Activated CD8-positive, alpha-beta memory T cell treated with anti-CD3 and anti-CD28 coated beads, Interleukin-2, amount 10 ng/mL, durations not matched to agents 7 days and 5 days (primary cell): ENCODE data around the gene ALDH16A1. TPM values are rescaled to one million over a fixed set of nuclear protein-coding genes. Genes with fewer than 3 reads are reported as not detected.

Experiments used
- ATAC-seq: fragments of 150-1000 bp; cut with Tn5 transposase; one replicate; pipeline ENCODE4 v1.10.0; 2021; ENCODE audit warnings: moderate library complexity
- CTCF ChIA-PET: fragments of 350-600 bp; sonication (Branson Sonifier 250); formaldehyde crosslinking; loops from one replicate; lab custom pipeline; 2021; ENCODE audit warnings: antibody characterized with exemption; lab: Charles Lee
- DNase-seq: peaks from one replicate; pipeline ENCODE4 v3.0.0-alpha.2; 2020
- H3K27ac Mint-ChIP-seq: one replicate; pipeline ENCODE4 v1.8.0; 2021; ENCODE audit warnings: mild to moderate bottlenecking, mixed read lengths
- H3K27me3 Mint-ChIP-seq: one replicate; pipeline ENCODE4 v1.8.0; 2021; ENCODE audit warnings: mixed read lengths
- H3K36me3 Mint-ChIP-seq: one replicate; pipeline ENCODE4 v1.8.0; 2021; ENCODE audit warnings: mild to moderate bottlenecking, mixed read lengths
- H3K4me1 Mint-ChIP-seq: one replicate; pipeline ENCODE4 v1.8.0; 2021; ENCODE audit warnings: mixed read lengths
- H3K4me3 Mint-ChIP-seq: one replicate; pipeline ENCODE4 v1.8.0; 2021; ENCODE audit warnings: mild to moderate bottlenecking, moderate library complexity, mixed read lengths
- H3K9me3 Mint-ChIP-seq: one replicate; pipeline ENCODE4 v1.8.0; 2022; ENCODE audit warnings: low read depth, mixed read lengths
- total RNA-seq, 2 experiments: library from RNA; stranded (reverse); gene quantifications; one replicate each; pipeline ENCODE4 v1.2.3, GENCODE V29; 2021

ALDH16A1 gene
- total RNA-seq, 2 experiments from 2014 or later, result 37.2 to 45.2 TPM

GRCh38 chr19:49475191-49475917 lies 22.3 kb downstream of the ALDH16A1 start:
- Mint-ChIP-seq H3K27me3 (no peaks in the 10 kb centered on the region), H3K36me3 (peaks cover 14% of the 10 kb centered on the region), H3K9me3 (no peaks in the 10 kb centered on the region), H3K4me1 (peaks cover 44% of the 10 kb centered on the region), H3K4me3 (peak overlapping the region; percentile 87), H3K27ac (peak overlapping the region; percentile 85)
- ATAC-seq (peak; percentile 2), DNase-seq (no peak)
- CTCF ChIA-PET, result interaction anchor here (0.6 to 2.8 kb wide), 22 partner anchors 10 to 209 kb away, joined by 3 to 19 read pairs (median 4); partner anchors contain the start of genes GFY, NOSIP, PIH1D1 and PRRG2

- peaks cover 17% of the 10 kb centered on the region for H3K36me3 Mint-ChIP-seq
- ATAC-seq, result peak; percentile 52
- CTCF ChIA-PET, result interaction anchor here (0.6 to 2.8 kb wide), 32 partner anchors 9 to 371 kb away, joined by 3 to 19 read pairs (median 4); partner anchors contain the start of genes GFY, NOSIP, PIH1D1 and PRRG2
- no peaks in the 10 kb centered on the region for H3K27me3 Mint-ChIP-seq
- peaks cover 36% of the 10 kb centered on the region for H3K4me1 Mint-ChIP-seq
- peak; percentile 86 for DNase-seq
- H3K4me3 Mint-ChIP-seq, result peak overlapping the region; percentile 87
- peak overlapping the region; percentile 85 for H3K27ac Mint-ChIP-seq
- no peaks in the 10 kb centered on the region for H3K9me3 Mint-ChIP-seq
These were observed 23.2 kb downstream of the ALDH16A1 start for GRCh38 chr19:49475995-49476880.

GRCh38 chr19:49479975-49480628 lies 27.1 kb downstream of the ALDH16A1 start:
- Mint-ChIP-seq H3K27ac (no peak overlapping the region), H3K36me3 (peaks cover 25% of the 10 kb centered on the region), H3K9me3 (no peaks in the 10 kb centered on the region), H3K4me1 (peaks cover 16% of the 10 kb centered on the region), H3K4me3 (no peak overlapping the region), H3K27me3 (no peaks in the 10 kb centered on the region)
- ATAC-seq (no peak), DNase-seq (no peak)
- CTCF ChIA-PET, result interaction anchor here (1.5 kb wide), 1 partner anchor 16 kb away, joined by 4 read pairs; the partner anchor contains the start of gene RPS11

GRCh38 chr19:49481020-49481683 lies 28.1 kb downstream of the ALDH16A1 start:
- ATAC-seq (no peak), DNase-seq (no peak)

GRCh38 chr19:49486232-49486631 lies 33.2 kb downstream of the ALDH16A1 start:
- ATAC-seq (no peak), DNase-seq (no peak)
- Mint-ChIP-seq H3K4me1 (peaks cover 35% of the 10 kb centered on the region), H3K4me3 (no peak overlapping the region), H3K27ac (peak overlapping the region; percentile 65), H3K36me3 (peaks cover 62% of the 10 kb centered on the region), H3K27me3 (no peaks in the 10 kb centered on the region), H3K9me3 (no peaks in the 10 kb centered on the region)
- CTCF ChIA-PET, result interaction anchor here (0.6 to 3.2 kb wide), 2 partner anchors 10 to 13 kb away, joined by 3 to 14 read pairs; partner anchors contain the start of gene FLT3LG

More at GRCh38 chr19:49481020-49481683, 28.1 kb downstream of the ALDH16A1 start:
- Mint-ChIP-seq H3K36me3 (peaks cover 24% of the 10 kb centered on the region), H3K27ac (peak overlapping the region; percentile 43), H3K27me3 (no peaks in the 10 kb centered on the region), H3K9me3 (no peaks in the 10 kb centered on the region), H3K4me3 (no peak overlapping the region), H3K4me1 (peaks cover 12% of the 10 kb centered on the region)
- CTCF ChIA-PET, result interaction anchor here (1.4 to 1.5 kb wide), 2 partner anchors 15 to 90 kb away, joined by 3 to 4 read pairs; partner anchors contain the start of gene RPS11

- H3K4me1 Mint-ChIP-seq, result peaks cover 40% of the 10 kb centered on the region
- no peaks in the 10 kb centered on the region for H3K27me3 Mint-ChIP-seq
- H3K27ac Mint-ChIP-seq, result peak overlapping the region; percentile 94
- no peaks in the 10 kb centered on the region for H3K9me3 Mint-ChIP-seq
- H3K4me3 Mint-ChIP-seq, result peak overlapping the region; percentile 98
- DNase-seq, result no peak
- no peak for ATAC-seq
- CTCF ChIA-PET, result interaction anchor here (1.4 to 3.2 kb wide), 4 partner anchors 11 to 60 kb away, joined by 3 to 19 read pairs (median 13); no protein-coding TSS in a partner anchor
- peaks cover 64% of the 10 kb centered on the region for H3K36me3 Mint-ChIP-seq
These were observed 33.8 kb downstream of the ALDH16A1 start for GRCh38 chr19:49486710-49487276.

GRCh38 chr19:49487277-49488045 lies 34.4 kb downstream of the ALDH16A1 start, which contains the start of gene RPL13A:
Gene RPL13A, plus strand, starts transcription at chr19:49487608. Its CDS starts 22 bp downstream, at chr19:49487630.
- H3K27me3 Mint-ChIP-seq, result no peaks in the 10 kb centered on the region
- H3K27ac Mint-ChIP-seq, result peak within 1 kb of the TSS; percentile 94
- no peaks in the 10 kb centered on the region for H3K9me3 Mint-ChIP-seq
- DNase-seq (peak; percentile 100), ATAC-seq (peak; percentile 88)
- H3K4me3 Mint-ChIP-seq, result peak within 1 kb of the TSS; percentile 98
- H3K4me1 Mint-ChIP-seq, result peaks cover 46% of the 10 kb centered on the region
- H3K36me3 Mint-ChIP-seq, result peaks cover 67% of the 10 kb centered on the region
- CTCF ChIA-PET, result interaction anchor here (1.0 to 3.0 kb wide), 6 partner anchors 9 to 103 kb away, joined by 3 to 19 read pairs (median 10); partner anchors contain the start of genes PRR12 and RPS11

- CTCF ChIA-PET, result interaction anchor here (0.9 to 3.0 kb wide), 10 partner anchors 8 to 191 kb away, joined by 3 to 19 read pairs (median 6); partner anchors contain the start of genes PRMT1, PRR12, RPS11 and SCAF1
- Mint-ChIP-seq H3K27ac (peak overlapping the region; percentile 94), H3K36me3 (peaks cover 75% of the 10 kb centered on the region), H3K4me1 (peaks cover 54% of the 10 kb centered on the region), H3K4me3 (peak overlapping the region; percentile 98), H3K9me3 (no peaks in the 10 kb centered on the region), H3K27me3 (no peaks in the 10 kb centered on the region)
- ATAC-seq, result no peak
- DNase-seq, result no peak
These were observed 35.2 kb downstream of the ALDH16A1 start for GRCh38 chr19:49488046-49488862.

- no peaks in the 10 kb centered on the region for H3K9me3 Mint-ChIP-seq
- ATAC-seq (no peak), DNase-seq (no peak)
- CTCF ChIA-PET, result interaction anchor here (0.9 to 3.0 kb wide), 10 partner anchors 8 to 190 kb away, joined by 3 to 19 read pairs (median 6); partner anchors contain the start of genes NOSIP, PRMT1, RPS11 and SCAF1
- peaks cover 75% of the 10 kb centered on the region for H3K36me3 Mint-ChIP-seq
- H3K27me3 Mint-ChIP-seq, result no peaks in the 10 kb centered on the region
- H3K27ac Mint-ChIP-seq, result peak overlapping the region; percentile 94
- peaks cover 58% of the 10 kb centered on the region for H3K4me1 Mint-ChIP-seq
- peak overlapping the region; percentile 98 for H3K4me3 Mint-ChIP-seq
These were observed 36.0 kb downstream of the ALDH16A1 start for GRCh38 chr19:49488863-49489537.

- Mint-ChIP-seq H3K27me3 (no peaks in the 10 kb centered on the region), H3K4me1 (peaks cover 57% of the 10 kb centered on the region), H3K4me3 (peak overlapping the region; percentile 98), H3K36me3 (peaks cover 75% of the 10 kb centered on the region), H3K9me3 (no peaks in the 10 kb centered on the region), H3K27ac (peak overlapping the region; percentile 94)
- DNase-seq (peak; percentile 77), ATAC-seq (peak; percentile 16)
- CTCF ChIA-PET, result interaction anchor here (0.9 to 3.0 kb wide), 9 partner anchors 14 to 189 kb away, joined by 3 to 19 read pairs (median 6); partner anchors contain the start of genes FLT3LG, NOSIP and SCAF1
These were observed 36.7 kb downstream of the ALDH16A1 start for GRCh38 chr19:49489601-49490167.
